ENCODE measurements around the gene GRK1.
"Not testable (repeated sequence)": the region's sequence is repeated elsewhere in the genome, so short reads cannot be mapped to it uniquely, and the experiment has no call there.

The GRK1 gene

GRCh38 chr13:113624640-113625304 lies 42.2 kb upstream of the GRK1 start:
- H3K36me3 ChIP-seq (ENCODE audit: control insufficient read depth, insufficient read depth, low read length): peaks cover 58% of the 10 kb centered on the region
- not testable (repeated sequence) for H3K9me3 ChIP-seq (ENCODE audit: control insufficient read depth, low read length); H3K27ac ChIP-seq (ENCODE audit: low read depth, low read length, severe bottlenecking); H3K4me3 ChIP-seq (ENCODE audit: extremely low read depth, insufficient read depth, low read length, poor library complexity, severe bottlenecking); H3K4me1 ChIP-seq (ENCODE audit: control insufficient read depth, insufficient read depth, low read length, poor library complexity, severe bottlenecking)
- WGBS, 2 experiments (ENCODE audit: insufficient coverage in 2 of 2): 96% methylated on average over 14 of the region's 14 CpGs

GRCh38 chr13:113625965-113626721 lies 40.9 kb upstream of the GRK1 start:
- WGBS, 2 experiments (ENCODE audit: insufficient coverage in 2 of 2): 97% methylated on average over 17 to 23 of the region's 24 CpGs
- Histone ChIP-seq H3K4me1 (ENCODE audit: control insufficient read depth, insufficient read depth, low read length, poor library complexity, severe bottlenecking) (no peaks in the 10 kb centered on the region), H3K9me3 (ENCODE audit: control insufficient read depth, low read length) (no peaks in the 10 kb centered on the region), H3K27ac (ENCODE audit: low read depth, low read length, severe bottlenecking) (peak overlapping the region; percentile 23), H3K4me3 (ENCODE audit: extremely low read depth, insufficient read depth, low read length, poor library complexity, severe bottlenecking) (no peak overlapping the region), H3K36me3 (ENCODE audit: control insufficient read depth, insufficient read depth, low read length) (peaks cover 63% of the 10 kb centered on the region)

DNA sequence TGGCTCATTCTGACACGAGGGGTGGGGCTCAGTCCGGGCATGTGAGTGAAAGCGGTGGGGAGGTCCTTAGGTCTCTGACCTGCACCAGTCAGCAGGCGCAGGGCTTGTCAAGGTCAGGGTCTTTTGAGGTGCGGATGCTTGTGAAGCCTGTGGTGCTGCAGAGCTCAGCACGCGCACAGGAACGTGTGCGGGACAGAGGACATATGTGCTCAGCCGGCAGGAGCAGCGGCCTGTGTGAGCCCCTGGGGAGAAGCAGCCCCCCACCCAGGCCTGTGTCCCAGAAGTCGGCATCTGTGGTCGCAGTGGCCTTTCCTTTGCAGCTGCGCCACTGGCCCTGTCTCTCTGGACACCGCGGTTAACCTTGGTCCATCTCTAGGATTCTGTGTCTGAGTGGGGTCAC lies 39.9 kb upstream of the GRK1 start:
- no peak overlapping the region for H3K27ac ChIP-seq (ENCODE audit: low read depth, low read length, severe bottlenecking)
- no peaks in the 10 kb centered on the region for H3K9me3 ChIP-seq (ENCODE audit: control insufficient read depth, low read length)
- 92 to 94% methylated on average over 15 to 16 of the region's 16 CpGs for WGBS, 2 experiments (ENCODE audit: insufficient coverage in 2 of 2)
- no peaks in the 10 kb centered on the region for H3K4me1 ChIP-seq (ENCODE audit: control insufficient read depth, insufficient read depth, low read length, poor library complexity, severe bottlenecking)
- no peak overlapping the region for H3K4me3 ChIP-seq (ENCODE audit: extremely low read depth, insufficient read depth, low read length, poor library complexity, severe bottlenecking)
- peaks cover 72% of the 10 kb centered on the region for H3K36me3 ChIP-seq (ENCODE audit: control insufficient read depth, insufficient read depth, low read length)

DNA sequence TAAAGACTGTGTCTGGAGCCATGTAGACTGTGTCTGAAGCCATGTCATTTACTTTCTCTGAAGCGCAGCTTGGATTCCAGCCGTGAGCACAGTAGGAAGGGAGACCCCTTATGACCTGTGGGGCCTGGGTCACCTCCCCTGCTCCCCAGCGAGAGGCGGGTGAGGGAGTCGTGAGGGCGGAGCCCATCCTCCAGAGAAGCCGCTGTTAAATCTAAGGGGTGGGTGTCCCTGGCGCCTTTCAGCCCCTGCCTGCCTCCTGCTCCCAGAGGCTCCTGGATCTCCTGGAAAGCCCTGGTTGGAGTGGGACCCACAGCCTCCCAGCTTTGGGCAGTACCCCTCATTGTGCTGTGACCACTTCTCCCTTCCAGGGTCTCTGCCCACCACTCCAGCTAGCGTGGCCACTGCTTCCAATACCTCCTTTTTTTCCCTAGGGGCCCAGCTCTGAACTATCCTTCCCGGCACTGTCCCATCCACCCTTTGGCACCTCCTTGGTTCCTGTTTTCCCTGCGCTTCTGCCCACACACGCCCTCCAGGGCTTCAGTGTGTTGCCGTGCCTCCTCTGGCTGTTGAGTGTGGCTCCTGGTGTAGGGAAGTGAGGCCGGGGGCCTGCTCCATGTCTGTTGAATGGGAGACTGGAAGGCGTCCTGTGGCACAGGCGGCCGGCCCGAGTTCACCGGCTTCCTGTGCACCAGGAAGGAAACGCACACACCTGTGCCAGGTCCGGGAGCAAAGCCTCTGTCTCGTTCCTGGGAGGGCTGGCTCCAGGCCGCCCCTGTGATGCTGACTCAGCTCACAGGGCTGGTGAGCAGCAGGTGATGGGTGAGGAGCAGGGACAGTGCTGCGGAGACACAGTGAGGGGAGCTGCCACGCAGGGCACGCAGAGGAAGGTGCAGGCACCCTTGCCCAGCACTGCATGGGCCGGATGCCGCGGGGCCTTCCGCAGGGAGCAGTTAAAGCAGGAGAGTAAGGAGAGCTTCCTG lies 38.4 kb upstream of the GRK1 start:
- H3K4me1 ChIP-seq (ENCODE audit: control insufficient read depth, insufficient read depth, low read length, poor library complexity, severe bottlenecking): no peaks in the 10 kb centered on the region
- H3K27ac ChIP-seq (ENCODE audit: low read depth, low read length, severe bottlenecking): no peak overlapping the region
- H3K9me3 ChIP-seq (ENCODE audit: control insufficient read depth, low read length): no peaks in the 10 kb centered on the region
- H3K36me3 ChIP-seq (ENCODE audit: control insufficient read depth, insufficient read depth, low read length): peaks cover 67% of the 10 kb centered on the region
- WGBS, 2 experiments (ENCODE audit: insufficient coverage in 2 of 2): 95 to 96% methylated on average over 17 to 29 of the region's 30 CpGs
- H3K4me3 ChIP-seq (ENCODE audit: extremely low read depth, insufficient read depth, low read length, poor library complexity, severe bottlenecking): no peak overlapping the region

GRCh38 chr13:113629866-113630265 lies 37.2 kb upstream of the GRK1 start:
- Histone ChIP-seq H3K36me3 (ENCODE audit: control insufficient read depth, insufficient read depth, low read length) (peaks cover 69% of the 10 kb centered on the region), H3K4me3 (ENCODE audit: extremely low read depth, insufficient read depth, low read length, poor library complexity, severe bottlenecking) (no peak overlapping the region), H3K9me3 (ENCODE audit: control insufficient read depth, low read length) (no peaks in the 10 kb centered on the region), H3K4me1 (ENCODE audit: control insufficient read depth, insufficient read depth, low read length, poor library complexity, severe bottlenecking) (no peaks in the 10 kb centered on the region), H3K27ac (ENCODE audit: low read depth, low read length, severe bottlenecking) (no peak overlapping the region)
- 95 to 96% methylated on average over 13 to 16 of the region's 17 CpGs for WGBS, 2 experiments (ENCODE audit: insufficient coverage in 2 of 2)

DNA sequence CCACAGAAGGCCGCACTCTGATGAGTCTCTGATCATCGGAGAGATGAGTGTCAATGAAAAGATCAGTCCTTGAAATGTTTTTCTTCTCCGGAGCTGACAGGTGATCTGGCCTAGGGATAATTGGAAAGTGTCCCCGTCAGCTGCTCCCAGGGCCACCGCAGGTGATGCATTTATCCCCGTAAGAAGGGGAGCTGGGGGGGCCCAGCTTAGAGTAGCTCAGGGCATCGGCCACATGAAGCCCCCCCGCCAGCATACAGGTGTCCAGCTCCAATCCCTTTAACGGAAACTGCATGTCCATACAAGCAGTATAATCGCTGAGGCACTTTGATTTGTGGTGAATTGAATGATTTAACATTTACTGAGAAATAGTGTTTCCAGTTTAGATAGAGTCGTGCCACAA lies 36.7 kb upstream of the GRK1 start:
- Histone ChIP-seq H3K4me3 (ENCODE audit: extremely low read depth, insufficient read depth, low read length, poor library complexity, severe bottlenecking) (no peak overlapping the region), H3K36me3 (ENCODE audit: control insufficient read depth, insufficient read depth, low read length) (peaks cover 72% of the 10 kb centered on the region)

DNA sequence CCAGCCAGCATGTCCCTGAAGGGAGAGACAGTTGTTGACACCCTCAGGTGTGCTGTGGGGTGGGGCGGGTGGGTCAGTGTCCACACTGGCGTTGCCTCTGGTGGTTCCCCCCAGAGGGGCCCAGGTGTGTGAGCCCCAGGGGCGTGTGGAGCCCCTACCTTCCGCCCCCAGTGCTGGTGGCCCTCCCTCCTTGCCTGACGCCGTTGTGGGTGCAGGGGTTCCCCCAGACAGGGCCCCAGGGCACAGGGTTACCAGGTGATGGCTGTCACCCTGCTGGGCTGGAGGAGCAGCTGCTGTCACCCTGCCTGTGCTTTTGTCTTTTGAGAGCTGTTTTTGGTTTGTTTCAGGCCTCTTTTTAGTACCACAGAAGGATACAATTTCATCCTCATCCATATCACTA lies 36.2 kb upstream of the GRK1 start:
- WGBS, 2 experiments (ENCODE audit: insufficient coverage in 2 of 2): 94 to 100% methylated on average over 6 of the region's 6 CpGs
- peaks cover 76% of the 10 kb centered on the region for H3K36me3 ChIP-seq (ENCODE audit: control insufficient read depth, insufficient read depth, low read length)

More for the DNA sequence above, 36.7 kb upstream of the GRK1 start:
- Histone ChIP-seq H3K4me1 (ENCODE audit: control insufficient read depth, insufficient read depth, low read length, poor library complexity, severe bottlenecking) (no peaks in the 10 kb centered on the region), H3K9me3 (ENCODE audit: control insufficient read depth, low read length) (no peaks in the 10 kb centered on the region), H3K27ac (ENCODE audit: low read depth, low read length, severe bottlenecking) (no peak overlapping the region)
- WGBS, 2 experiments (ENCODE audit: insufficient coverage in 2 of 2): 95 to 96% methylated on average over 9 to 11 of the region's 11 CpGs

GRCh38 chr13:113631341-113632095 lies 35.5 kb upstream of the GRK1 start:
- no peaks in the 10 kb centered on the region for H3K9me3 ChIP-seq (ENCODE audit: control insufficient read depth, low read length)
- no peak overlapping the region for H3K27ac ChIP-seq (ENCODE audit: low read depth, low read length, severe bottlenecking)
- WGBS, 2 experiments (ENCODE audit: insufficient coverage in 2 of 2): 96 to 97% methylated on average over 33 to 37 of the region's 42 CpGs
- peaks cover 83% of the 10 kb centered on the region for H3K36me3 ChIP-seq (ENCODE audit: control insufficient read depth, insufficient read depth, low read length)
- no peak overlapping the region for H3K4me3 ChIP-seq (ENCODE audit: extremely low read depth, insufficient read depth, low read length, poor library complexity, severe bottlenecking)
- H3K4me1 ChIP-seq (ENCODE audit: control insufficient read depth, insufficient read depth, low read length, poor library complexity, severe bottlenecking): no peaks in the 10 kb centered on the region

More for the DNA sequence above, 36.2 kb upstream of the GRK1 start:
- Histone ChIP-seq H3K27ac (ENCODE audit: low read depth, low read length, severe bottlenecking) (no peak overlapping the region), H3K9me3 (ENCODE audit: control insufficient read depth, low read length) (no peaks in the 10 kb centered on the region), H3K4me1 (ENCODE audit: control insufficient read depth, insufficient read depth, low read length, poor library complexity, severe bottlenecking) (no peaks in the 10 kb centered on the region), H3K4me3 (ENCODE audit: extremely low read depth, insufficient read depth, low read length, poor library complexity, severe bottlenecking) (no peak overlapping the region)

DNA sequence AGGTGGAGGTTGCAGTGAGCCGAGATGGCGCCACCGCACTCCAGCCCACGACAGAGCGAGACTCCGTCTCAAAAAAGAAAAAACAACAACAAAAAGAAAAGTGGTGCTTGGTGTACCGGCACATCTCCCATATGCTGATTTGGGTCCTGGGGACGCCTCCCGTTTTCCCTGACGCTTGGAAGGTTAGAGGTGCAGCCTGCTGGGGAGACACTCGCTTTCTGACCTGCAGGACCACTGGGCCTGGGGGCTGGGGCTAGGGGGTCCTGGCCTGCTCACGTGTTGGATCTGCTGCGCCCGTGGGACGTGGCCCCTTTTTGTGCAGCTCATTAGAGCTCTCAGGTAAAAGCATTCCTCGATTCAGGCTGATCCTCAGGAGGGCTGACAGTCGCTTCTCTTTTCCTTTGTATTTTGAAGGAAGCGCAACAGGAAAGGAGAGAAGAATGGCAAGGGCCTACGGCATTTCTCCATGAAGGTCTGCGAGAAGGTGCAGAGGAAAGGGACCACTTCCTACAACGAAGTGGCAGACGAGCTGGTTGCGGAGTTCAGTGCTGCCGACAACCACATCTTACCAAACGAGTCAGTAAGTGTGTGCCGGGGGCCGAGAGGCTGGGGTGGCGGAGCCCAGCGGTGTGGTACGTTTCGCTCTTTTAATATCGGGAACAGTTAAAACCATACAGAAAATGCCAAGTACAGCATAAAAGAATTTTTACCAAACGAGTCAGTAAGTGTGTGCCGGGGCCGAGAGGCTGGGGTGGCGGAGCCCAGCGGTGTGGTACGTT lies 34.1 kb upstream of the GRK1 start:
- H3K9me3 ChIP-seq (ENCODE audit: control insufficient read depth, low read length): no peaks in the 10 kb centered on the region
- 97% methylated on average over 27 to 35 of the region's 38 CpGs for WGBS, 2 experiments (ENCODE audit: insufficient coverage in 2 of 2)
- peaks cover 86% of the 10 kb centered on the region for H3K36me3 ChIP-seq (ENCODE audit: control insufficient read depth, insufficient read depth, low read length)

More for the DNA sequence above, 34.1 kb upstream of the GRK1 start:
- Histone ChIP-seq H3K27ac (ENCODE audit: low read depth, low read length, severe bottlenecking) (no peak overlapping the region), H3K4me3 (ENCODE audit: extremely low read depth, insufficient read depth, low read length, poor library complexity, severe bottlenecking) (no peak overlapping the region), H3K4me1 (ENCODE audit: control insufficient read depth, insufficient read depth, low read length, poor library complexity, severe bottlenecking) (no peaks in the 10 kb centered on the region)
